GM12865 (cell line): Measurements from ENCODE around the gene ABCA1.
"Not testable (repeated sequence)": the region's sequence is repeated elsewhere in the genome, so short reads cannot be mapped to it uniquely, and the experiment has no call there.

Source experiments
- DNase-seq: peaks from one replicate; pipeline ENCODE4 v3.0.0; 2010; ENCODE audit warnings: low read depth
- H3K4me3 ChIP-seq: 2 replicates; pipeline ENCODE4 v1.5.1; 2011; ENCODE audit warnings: mild to moderate bottlenecking, low read depth, low read length, control low read depth
- TF ChIP-seq, protein P1 (sequence below): IDR thresholded peaks from 2 replicates; pipeline ENCODE4 v1.5.1; 2011; ENCODE audit warnings: low read length, control low read depth, low read depth, inconsistent platforms; ENCODE audit not compliant: insufficient read depth; ENCODE audit errors: missing control alignments

Gene ABCA1

DNA sequence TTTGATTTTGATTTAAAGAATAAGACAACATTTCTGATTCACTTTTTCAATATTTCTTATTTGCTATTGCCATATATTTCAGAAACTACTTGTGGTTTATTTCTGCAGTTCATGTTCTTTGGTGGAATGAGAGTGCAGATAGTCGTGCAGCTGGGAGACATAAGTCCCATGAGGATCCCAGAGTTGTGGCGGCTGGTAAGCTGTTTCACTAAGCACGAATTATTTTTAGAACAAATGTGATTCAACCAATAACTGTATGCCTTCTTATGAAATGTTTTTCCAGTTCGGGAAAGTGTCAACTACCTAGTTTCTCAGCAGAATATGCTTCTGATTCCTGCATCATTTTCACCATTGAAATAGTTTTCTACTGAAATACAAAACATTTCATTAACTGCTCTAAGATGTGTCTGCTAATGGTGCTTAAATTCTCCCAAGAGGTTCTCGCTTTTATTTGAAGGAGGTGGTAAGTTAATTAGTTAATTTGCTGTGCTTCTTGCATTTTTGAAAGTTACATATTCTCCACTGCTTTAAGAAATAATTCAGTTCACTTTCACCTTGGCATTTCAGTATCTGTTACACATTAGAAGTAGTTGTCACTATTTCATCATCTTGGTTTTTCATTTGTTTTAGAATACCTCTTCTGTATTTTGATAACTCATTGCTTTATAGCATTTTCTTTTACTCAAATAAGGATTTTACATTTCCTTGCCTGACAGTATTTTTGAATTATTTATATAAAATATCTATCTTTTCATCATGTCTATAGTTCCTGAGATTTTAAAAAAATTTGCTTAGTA, 155.0 kb downstream of the ABCA1 start:
- TF ChIP-seq, protein P1, sequence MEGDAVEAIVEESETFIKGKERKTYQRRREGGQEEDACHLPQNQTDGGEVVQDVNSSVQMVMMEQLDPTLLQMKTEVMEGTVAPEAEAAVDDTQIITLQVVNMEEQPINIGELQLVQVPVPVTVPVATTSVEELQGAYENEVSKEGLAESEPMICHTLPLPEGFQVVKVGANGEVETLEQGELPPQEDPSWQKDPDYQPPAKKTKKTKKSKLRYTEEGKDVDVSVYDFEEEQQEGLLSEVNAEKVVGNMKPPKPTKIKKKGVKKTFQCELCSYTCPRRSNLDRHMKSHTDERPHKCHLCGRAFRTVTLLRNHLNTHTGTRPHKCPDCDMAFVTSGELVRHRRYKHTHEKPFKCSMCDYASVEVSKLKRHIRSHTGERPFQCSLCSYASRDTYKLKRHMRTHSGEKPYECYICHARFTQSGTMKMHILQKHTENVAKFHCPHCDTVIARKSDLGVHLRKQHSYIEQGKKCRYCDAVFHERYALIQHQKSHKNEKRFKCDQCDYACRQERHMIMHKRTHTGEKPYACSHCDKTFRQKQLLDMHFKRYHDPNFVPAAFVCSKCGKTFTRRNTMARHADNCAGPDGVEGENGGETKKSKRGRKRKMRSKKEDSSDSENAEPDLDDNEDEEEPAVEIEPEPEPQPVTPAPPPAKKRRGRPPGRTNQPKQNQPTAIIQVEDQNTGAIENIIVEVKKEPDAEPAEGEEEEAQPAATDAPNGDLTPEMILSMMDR = no peak
- peak; percentile 46 for DNase-seq
- H3K4me3 ChIP-seq = no peak overlapping the region

DNA sequence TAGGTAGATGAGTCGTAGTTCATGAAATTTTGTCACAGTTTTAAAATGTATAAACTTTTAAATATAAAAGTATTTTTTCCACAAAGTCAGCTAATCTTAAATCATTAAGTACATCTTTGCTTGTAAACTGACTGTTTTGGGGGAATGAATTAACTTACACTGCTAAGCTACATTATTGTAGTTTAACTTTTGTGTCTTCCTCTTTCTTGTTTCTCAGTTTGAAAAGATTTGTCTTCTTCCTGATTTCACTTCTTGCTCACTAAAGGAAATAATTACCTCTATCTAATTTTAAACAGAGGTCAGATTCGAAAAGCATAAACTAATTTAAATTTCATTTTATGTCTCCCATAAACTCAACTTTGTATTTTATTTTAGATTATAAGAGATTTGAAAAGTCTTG, 158.3 kb downstream of the ABCA1 start:
- no peak for DNase-seq
- TF ChIP-seq, protein P1 = no peak
- no peak overlapping the region for H3K4me3 ChIP-seq

DNA sequence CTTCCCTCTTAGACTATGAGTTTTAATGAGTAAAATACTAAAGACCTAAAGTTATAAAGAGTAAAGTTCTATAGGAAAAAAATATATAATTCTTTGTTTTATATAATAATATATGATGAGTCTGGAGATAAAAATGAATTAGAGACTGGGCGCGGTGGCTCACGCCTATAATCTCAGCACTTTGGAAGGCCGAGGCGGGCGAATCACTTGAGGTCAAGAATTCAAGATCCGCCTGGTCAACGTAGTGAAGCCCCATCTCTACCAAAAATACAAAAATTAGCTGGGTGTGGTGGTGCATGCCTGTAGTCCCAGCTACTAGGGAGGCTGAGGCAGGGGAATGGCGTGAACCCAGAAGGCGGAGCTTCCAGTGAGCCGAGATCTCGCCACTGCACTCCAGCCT, 158.9 kb downstream of the ABCA1 start:
- H3K4me3 ChIP-seq, DNase-seq: not testable (repeated sequence)

DNA sequence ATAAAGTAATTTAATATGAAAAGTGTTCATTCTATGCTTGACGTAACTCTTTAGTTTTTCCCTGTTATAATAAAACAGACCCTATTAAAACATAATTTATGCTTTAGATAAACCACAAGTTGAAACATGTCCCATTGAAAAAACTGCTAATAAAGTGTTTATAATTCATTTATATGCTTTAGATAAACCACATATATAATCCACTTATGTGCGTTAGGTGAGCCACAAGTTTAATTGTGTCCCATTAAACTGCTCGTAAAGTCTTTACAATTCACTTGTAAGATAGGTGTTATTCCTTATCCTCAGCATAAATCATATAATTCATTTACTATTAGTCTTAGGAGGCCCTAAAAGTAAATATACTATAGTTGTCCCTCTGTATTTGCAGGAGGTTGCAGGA, 160.4 kb downstream of the ABCA1 start:
- TF ChIP-seq, protein P1 = no peak
- no peak overlapping the region for H3K4me3 ChIP-seq
- DNase-seq = no peak

DNA sequence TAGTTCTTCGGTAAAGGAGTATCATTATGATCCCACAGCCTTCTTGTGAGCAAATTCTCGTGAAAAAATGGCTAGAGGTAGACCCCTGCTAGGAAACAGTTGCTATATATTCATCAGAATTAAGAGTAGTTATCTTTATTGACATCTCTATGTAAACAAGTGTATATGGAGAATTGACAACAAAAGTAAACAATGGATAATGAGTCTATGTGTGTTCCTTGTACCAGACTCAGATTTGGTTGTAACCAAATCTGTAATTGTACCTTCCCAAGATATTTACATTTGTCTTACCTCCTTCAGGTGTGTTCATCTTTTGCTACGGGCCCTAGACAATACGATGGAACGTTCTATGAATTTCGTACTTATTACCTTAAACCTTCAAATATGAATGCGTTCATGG, 161.9 kb downstream of the ABCA1 start:
- no peak for DNase-seq
- TF ChIP-seq, protein P1 = no peak
- H3K4me3 ChIP-seq = no peak overlapping the region

DNA sequence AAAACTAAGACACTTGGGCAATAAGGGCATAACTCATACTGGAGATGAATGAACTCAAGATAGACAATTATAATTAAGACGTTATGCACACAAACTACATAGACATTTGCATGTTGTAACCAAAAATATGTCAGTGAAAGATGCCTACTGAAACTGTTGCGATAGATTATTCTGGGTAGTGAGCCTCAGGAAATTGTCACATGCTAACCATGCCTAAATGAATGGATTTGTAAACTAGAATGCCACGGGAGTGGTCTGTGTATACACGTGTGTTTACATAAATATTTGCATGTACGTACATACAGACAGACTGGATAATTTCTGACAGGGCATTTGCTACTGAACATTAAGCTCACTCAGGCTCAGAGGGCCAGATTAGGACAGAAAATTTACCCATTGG, 162.8 kb downstream of the ABCA1 start:
- H3K4me3 ChIP-seq = peak overlapping the region; percentile 81; the same call in 1 of the 2 replicates
- TF ChIP-seq, protein P1 = no peak
- DNase-seq = peak; percentile 43

DNA sequence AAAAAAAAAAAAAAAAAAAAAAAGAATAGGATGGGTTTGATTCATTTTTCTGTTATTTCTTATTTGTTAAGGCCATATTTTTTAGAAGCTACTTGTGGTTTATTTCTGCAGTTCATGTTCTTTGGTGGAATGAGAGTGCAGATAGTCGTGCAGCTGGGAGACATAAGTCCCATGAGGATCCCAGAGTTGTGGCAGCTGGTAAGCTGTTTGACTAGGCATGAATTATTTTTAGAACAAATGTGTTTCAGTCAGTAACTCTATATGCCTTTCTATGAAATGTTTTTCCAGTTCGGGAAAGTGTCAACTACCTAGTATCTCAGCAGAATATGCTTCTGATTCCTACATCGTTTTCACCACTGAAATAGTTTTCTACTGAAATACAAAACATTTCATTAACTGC, 169.0 kb downstream of the ABCA1 start:
- DNase-seq = no peak
- TF ChIP-seq, protein P1 = no peak
- no peak overlapping the region for H3K4me3 ChIP-seq
